Testis (tissue), 2 donors: ENCODE data around the gene IRF2.

Source experiments
- CTCF ChIP-seq, 3 experiments: fragments of 450-650 bp in 2 of 3; fragments of 200-600 bp in 1 of 3; sonication (generic) in 1 of 3; IDR thresholded peaks; one replicate each; pipeline ENCODE4 v1.5.1; 2016 to 2019; ENCODE audit warnings: antibody characterized with exemption in 3 of 3, mild to moderate bottlenecking in 2 of 3, moderate library complexity in 1 of 3
- POLR2A ChIP-seq: fragments of 450-650 bp; IDR thresholded peaks from one replicate; pipeline ENCODE4 v1.6.1; 2017; ENCODE audit warnings: antibody characterized with exemption, mild to moderate bottlenecking, moderate library complexity

- no peak for TF ChIP-seq POLR2A
- no peak for TF ChIP-seq CTCF (IDR thresholded peaks at IDR 0.05)
These were observed 5.2 kb upstream of the IRF2 start for GRCh38 chr4:184479516-184479950.
